Endothelial cell of umbilical vein (primary cell): ENCODE measurements around the gene SPDL1.

ENCODE experiments used
- EZH2 ChIP-seq: IDR thresholded peaks from 2 replicates; pipeline ENCODE4 v1.6.1; 2012; ENCODE audit warnings: borderline replicate concordance, low read depth, mild to moderate bottlenecking, moderate library complexity, low read length, inconsistent platforms; ENCODE audit not compliant: severe bottlenecking
- FOS ChIP-seq: IDR thresholded peaks from 2 replicates; pipeline ENCODE4 v1.6.1; 2011; ENCODE audit warnings: mild to moderate bottlenecking, low read length, moderate library complexity, borderline replicate concordance; ENCODE audit not compliant: insufficient read depth
- POLR2A ChIP-seq: IDR thresholded peaks from 2 replicates; pipeline ENCODE4 v1.6.1; 2012; ENCODE audit warnings: low read depth, mild to moderate bottlenecking, control low read depth, low read length
- TF ChIP-seq, protein P1 (sequence below), 2 donors: IDR thresholded peaks; 1 replicate in 1 of 2; 2 replicates in 1 of 2; pipeline ENCODE4 v1.5.1; 2011; ENCODE audit warnings: low read length in 2 of 2, mild to moderate bottlenecking in 2 of 2, moderate library complexity in 2 of 2, control low read depth in 1 of 2, inconsistent platforms in 1 of 2, low read depth in 1 of 2; ENCODE audit not compliant: insufficient read depth in 1 of 2; ENCODE audit errors: extremely low read depth in 1 of 2

DNA sequence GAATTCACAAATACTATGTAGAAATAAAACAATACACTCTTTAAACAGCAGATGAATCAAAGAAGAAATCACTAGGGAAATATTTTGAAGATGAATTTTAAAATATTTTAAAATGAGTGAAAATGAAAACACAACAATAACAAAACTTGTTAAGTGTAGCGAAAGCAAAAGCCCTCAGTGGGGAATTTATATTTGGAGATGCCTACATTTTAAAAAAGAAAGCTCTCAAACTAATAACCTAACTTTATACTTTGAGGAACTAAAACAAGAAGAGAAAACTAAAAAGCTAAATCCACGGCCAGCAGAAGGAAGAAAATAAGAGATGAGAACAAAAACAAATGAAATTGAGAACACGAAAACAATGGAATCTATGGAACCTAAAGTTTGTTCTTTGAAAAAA, 22.7 kb downstream of the SPDL1 start:
- TF ChIP-seq, protein P1, sequence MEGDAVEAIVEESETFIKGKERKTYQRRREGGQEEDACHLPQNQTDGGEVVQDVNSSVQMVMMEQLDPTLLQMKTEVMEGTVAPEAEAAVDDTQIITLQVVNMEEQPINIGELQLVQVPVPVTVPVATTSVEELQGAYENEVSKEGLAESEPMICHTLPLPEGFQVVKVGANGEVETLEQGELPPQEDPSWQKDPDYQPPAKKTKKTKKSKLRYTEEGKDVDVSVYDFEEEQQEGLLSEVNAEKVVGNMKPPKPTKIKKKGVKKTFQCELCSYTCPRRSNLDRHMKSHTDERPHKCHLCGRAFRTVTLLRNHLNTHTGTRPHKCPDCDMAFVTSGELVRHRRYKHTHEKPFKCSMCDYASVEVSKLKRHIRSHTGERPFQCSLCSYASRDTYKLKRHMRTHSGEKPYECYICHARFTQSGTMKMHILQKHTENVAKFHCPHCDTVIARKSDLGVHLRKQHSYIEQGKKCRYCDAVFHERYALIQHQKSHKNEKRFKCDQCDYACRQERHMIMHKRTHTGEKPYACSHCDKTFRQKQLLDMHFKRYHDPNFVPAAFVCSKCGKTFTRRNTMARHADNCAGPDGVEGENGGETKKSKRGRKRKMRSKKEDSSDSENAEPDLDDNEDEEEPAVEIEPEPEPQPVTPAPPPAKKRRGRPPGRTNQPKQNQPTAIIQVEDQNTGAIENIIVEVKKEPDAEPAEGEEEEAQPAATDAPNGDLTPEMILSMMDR (IDR thresholded peaks at IDR 0.05; ENCODE audit: extremely low read depth in 1 of 2, insufficient read depth in 1 of 2, low read depth in 1 of 2, low read length in 2 of 2) = no peak
- TF ChIP-seq POLR2A = no peak
- TF ChIP-seq FOS = no peak
- no peak for TF ChIP-seq EZH2
